ENCODE data around the gene ALK.

Gene ALK

GRCh38 chr2:29796446-29796845, 124.9 kb downstream of the ALK start:
- no peak for DNase-seq (ENCODE audit: low read depth in 2 of 2)

- no peak for DNase-seq (ENCODE audit: low read depth in 2 of 2)
Observed at GRCh38 chr2:29789911-29790485, 131.4 kb downstream of the ALK start.

- DNase-seq (ENCODE audit: low read depth in 2 of 2), result no peak
Observed at GRCh38 chr2:29787473-29788465, 133.6 kb downstream of the ALK start.

DNA sequence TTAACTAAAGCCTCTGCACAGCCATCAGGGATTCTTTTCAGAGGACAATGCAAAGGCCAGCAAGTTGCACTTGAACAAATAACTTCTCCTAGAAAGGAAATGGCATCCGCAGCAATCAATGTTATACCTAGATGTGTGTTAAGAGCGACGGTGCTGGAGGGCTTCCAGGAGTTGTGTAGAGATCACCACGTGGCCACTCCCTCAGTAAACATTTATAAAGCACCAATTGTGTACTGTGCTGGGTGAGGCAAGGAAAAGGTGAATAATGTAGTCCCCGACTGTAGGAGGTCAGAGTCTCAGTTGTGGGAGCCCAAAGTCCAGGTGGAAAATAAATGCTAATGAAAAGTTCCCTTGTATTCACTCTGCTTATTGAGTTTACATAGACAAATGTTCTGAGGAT, 135.0 kb downstream of the ALK start:
- no peak for DNase-seq (ENCODE audit: low read depth in 2 of 2)

DNA sequence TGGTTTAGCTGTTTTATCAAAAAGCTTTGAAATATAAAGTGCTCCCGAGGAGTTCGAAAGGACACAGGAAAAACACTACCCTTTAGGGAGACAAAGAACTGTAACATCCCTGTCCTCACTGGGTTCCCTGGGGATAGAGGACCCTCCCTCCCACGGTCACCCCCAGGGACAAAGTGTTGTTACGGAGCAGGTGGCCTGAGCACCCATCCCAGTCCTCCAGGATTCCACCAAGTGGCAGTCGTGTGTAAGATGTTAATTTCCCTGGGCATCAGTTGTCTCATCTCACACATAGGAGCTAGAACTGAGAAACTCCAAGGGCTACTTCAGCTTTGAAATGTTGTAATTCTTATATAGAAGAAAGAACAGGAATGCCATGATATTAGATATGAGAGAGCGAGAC, 137.7 kb downstream of the ALK start:
- no peak for DNase-seq (ENCODE audit: low read depth in 2 of 2)

GRCh38 chr2:29782549-29783458, 138.6 kb downstream of the ALK start:
- no peak for DNase-seq (ENCODE audit: low read depth in 2 of 2)

DNA sequence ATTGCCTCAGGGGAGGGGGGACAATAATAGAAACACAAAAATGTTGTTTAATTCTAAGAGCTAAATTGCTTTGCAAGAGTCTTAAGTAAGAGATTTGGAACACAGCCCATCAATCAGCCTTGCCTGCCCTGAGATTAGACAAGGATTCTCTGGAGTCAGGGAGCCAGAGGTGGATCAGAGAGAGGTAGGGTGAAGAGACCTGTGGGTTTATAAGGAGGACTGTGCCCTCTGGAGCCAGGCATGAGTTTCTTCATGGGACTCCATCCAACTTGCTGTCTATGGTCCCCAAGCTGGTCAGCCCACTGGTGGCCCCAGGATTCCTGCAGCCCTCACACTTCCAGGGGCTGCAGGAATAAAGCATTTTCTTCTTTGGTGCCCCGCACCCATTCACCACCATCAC, 139.3 kb downstream of the ALK start:
- no peak for DNase-seq (ENCODE audit: low read depth in 2 of 2)

- DNase-seq (ENCODE audit: low read depth in 2 of 2), result no peak
Observed at GRCh38 chr2:29780906-29781305, 140.5 kb downstream of the ALK start.

DNA sequence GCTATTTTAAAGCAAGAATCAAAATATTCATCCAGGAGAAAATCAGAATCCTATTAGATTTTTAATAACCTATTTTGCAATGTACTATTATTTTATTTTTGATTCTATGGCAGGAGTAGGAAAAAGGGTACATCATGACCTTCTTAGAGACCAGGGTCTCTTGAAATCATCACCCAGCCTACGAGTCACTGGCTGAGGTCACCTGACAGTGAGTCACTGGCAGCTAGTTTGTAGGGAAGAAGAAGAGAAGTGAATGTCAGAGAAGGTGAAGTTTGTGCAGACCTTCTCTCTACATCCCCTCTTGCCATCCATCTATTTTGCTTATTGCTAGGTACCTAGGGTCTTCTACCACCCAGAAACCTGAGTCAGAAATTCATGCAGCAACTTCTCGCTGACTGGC, 144.2 kb downstream of the ALK start:
- DNase-seq (ENCODE audit: low read depth in 2 of 2), result no peak

DNA sequence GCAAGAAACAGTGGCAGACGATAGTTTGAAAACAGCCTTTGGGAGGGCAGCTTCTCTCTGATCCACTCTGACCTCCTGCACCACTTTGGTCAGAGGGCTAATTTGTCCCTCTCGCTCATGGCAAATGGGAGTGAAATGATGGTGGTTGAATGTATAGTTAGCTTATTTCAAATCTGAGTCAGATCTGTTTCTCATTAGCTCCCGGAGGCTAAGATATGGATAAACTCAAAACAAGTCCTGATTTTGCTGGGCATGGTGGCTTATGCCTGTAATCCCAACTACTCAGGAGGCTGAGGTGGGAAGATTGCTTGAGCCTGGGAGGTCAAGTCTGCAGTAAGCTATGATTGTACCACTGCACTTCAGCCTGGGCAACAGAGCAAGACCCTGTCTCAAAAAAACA, 145.0 kb downstream of the ALK start:
- DNase-seq (ENCODE audit: low read depth in 2 of 2), result no peak

GRCh38 chr2:29775937-29776336, 145.4 kb downstream of the ALK start:
- DNase-seq (ENCODE audit: low read depth in 2 of 2), result no peak

DNA sequence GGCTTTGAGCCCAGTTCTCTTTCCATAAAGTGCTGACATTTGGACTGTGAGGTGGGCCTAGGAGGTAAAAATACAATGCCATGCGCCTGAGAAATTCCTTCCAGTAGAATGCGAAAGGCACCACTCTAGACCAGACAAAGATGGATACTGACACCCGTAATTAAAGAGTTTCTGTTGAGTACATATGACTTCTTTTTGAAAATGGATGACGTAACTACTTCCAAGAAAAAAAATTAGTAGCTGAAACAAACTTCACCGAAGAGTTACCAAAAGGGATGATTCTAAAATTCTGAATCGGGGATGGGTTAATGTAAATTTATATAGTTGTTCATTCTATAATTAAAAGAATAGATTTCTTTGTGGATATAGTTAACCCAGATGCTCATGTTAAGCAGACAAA, 146.8 kb downstream of the ALK start:
- DNase-seq (ENCODE audit: low read depth in 2 of 2), result no peak

DNA sequence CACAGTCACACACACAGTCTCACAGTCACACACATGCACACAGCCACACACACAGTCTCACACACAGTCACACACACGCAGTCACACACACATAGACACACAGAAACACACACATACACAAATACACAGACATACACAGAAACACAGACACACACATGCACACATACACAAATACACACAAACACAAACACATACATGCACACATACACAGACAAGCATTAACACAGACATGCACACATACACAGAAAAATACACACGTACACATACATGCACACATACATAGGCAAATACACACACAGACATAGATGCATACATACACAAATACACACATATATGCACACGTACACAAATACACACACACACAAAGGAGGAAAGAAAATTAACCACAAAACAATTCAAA, 150.5 kb downstream of the ALK start:
- DNase-seq (ENCODE audit: low read depth in 2 of 2), result no peak

DNA sequence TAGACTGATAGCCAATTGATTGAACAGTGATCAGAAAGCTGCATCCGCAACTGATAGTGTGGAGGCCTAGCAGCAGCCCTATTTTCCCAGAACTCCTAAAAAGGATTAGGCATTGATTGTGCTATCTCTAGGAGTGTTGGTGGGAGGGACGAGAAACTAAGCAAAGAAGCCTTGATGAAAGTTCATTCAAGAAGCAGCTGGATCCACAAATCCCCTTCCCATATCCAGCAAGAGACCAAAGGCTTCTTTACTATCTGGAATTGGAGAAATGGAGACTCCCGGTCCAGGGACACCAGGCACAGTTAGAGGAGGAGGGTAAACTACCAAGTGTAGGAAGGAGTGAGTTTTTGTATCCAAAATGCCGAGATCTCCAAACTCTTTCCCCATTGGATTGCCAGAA, 151.5 kb downstream of the ALK start:
- DNase-seq (ENCODE audit: low read depth in 2 of 2), result no peak

DNA sequence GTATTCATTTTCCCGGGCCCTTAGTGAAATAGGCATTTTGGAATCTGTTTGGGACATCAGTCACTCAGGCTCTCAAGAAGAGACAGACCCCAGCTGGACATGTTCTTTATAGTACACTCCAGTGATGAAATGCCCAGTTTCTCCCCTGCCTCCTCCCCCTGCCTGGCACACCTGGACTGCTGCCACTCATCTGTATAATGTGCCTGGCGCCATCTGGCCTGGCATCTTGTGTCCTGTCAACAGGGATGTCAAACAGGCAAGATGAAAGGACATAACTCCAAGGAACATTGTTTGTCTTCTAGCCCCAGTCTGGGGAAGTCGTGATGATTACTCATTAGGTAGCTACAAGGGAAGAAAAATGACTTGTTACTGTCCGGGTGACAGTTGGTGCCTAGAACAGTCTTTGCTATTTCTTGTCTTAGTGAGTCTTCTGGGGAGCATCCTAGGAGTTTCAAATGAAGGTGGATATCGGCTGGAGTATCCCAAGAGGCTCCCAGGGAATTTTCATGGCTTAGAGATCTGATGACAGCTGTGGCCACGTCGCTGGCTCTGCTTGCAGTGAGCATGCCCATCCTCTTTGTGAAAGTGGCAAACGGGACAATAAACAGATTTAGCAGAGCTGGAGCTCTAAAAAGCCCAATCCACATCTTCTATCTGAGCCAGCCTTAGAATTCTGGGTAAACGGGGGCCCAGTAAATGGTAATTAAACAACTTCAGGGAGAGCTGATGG, 153.6 kb downstream of the ALK start:
- no peak for DNase-seq (ENCODE audit: low read depth in 2 of 2)

GRCh38 chr2:29766191-29766590, 155.2 kb downstream of the ALK start:
- no peak for DNase-seq (ENCODE audit: low read depth in 2 of 2)

- no peak for DNase-seq (ENCODE audit: low read depth in 2 of 2)
Observed at GRCh38 chr2:29765721-29766120, 155.7 kb downstream of the ALK start.

DNA sequence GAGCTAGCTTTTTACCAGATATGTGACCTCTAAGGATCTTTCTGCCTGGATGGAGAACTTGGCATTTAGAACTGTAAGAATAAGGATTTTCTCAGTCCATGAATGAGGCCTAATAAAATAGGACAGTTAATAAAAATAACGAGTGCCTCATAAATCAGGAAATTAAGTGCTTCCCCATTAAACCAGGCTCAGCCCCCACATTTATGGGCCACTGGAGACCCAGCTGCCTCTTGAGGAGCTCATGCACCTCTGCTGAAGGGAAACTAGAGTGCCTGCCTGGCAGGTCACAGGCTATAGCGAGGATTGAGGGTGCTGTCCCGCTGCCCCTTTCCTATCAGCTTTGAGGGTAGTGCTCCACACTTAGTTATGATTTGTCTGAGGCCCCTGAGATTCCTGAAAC, 158.0 kb downstream of the ALK start:
- DNase-seq (ENCODE audit: low read depth in 2 of 2), result no peak

GRCh38 chr2:29762239-29762638, 159.1 kb downstream of the ALK start:
- DNase-seq (ENCODE audit: low read depth in 2 of 2), result no peak

- DNase-seq (ENCODE audit: low read depth in 2 of 2), result no peak
Observed at GRCh38 chr2:29761278-29761677, 160.1 kb downstream of the ALK start.

- DNase-seq (ENCODE audit: low read depth in 2 of 2), result no peak
Observed at GRCh38 chr2:29760008-29760407, 161.4 kb downstream of the ALK start.

DNA sequence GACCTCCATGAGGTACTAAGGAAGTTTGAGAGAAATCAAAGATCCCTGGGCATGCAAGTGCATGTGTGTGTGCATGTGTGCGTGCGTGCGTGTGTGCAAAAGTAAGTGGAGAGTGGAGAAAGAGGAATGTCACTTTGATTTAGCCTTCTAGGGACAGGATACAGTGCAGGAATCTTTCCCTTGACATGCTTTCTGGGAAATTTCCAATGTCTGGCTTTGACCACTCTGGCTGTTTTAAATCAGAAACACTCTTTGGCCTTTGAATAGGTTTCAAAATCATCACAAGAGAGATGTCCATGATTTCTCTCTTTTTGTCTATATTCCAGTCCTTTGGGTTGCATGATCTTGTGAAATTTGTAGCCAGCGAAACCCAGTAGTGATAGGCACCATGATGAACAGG, 162.0 kb downstream of the ALK start:
- no peak for DNase-seq (ENCODE audit: low read depth in 2 of 2)

Data from stimulated activated CD4-positive, alpha-beta T cell treated with anti-CD3 and anti-CD28 coated beads, Interleukin-12 subunit alpha, Interleukin-12 subunit beta, amount 100 ng/mL, for 24 hours (primary cell).